Right forelimb (tissue), 1 donor: ENCODE measurements around the gene SLC27A6.
"Not testable (repeated sequence)": the region's sequence is repeated elsewhere in the genome, so short reads cannot be mapped to it uniquely, and the experiment has no call there.

Experiments
- DNase-seq: peaks from one replicate; pipeline ENCODE4 v3.0.0-alpha.2; 2018

The SLC27A6 gene

DNA sequence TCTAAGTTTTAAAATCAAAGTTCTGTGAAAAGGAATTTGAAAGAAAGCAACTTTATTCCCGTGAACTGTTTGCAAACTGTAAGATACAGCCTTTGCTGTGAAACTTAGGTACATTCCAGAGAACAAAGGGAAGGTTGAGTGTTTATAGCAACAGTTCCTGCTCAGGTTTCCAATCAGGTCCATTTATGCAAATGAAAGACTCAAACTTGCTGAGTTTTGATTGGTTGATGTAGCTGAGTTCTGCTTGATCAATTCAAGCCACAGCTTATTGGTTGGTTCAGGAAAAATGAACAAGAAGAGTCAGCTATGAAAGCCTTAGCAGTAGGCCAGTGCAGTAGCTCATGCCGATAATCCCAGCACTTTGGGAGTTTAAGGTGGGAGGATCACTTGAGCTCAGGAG lies 37.9 kb downstream of the SLC27A6 start:
- DNase-seq = no peak

DNA sequence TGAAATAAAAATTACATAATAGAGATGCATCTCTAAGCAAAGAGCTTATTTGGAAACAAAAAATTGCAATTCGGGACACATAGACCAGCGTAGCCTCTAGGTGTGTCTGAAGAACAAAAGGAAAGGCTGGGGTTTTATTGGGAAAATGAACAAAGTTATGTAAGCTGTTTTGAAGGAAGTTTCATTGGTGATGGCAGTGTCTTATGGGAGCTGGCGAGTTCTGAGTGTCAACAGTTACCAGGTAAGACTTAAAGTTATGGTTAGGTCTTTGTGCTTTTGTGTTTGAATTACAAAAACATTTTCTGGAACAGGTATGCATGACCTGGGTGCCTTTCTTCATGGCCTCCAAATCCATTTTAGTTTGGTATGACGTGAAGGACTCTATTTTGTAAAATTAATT lies 48.9 kb downstream of the SLC27A6 start:
- DNase-seq = no peak

DNA sequence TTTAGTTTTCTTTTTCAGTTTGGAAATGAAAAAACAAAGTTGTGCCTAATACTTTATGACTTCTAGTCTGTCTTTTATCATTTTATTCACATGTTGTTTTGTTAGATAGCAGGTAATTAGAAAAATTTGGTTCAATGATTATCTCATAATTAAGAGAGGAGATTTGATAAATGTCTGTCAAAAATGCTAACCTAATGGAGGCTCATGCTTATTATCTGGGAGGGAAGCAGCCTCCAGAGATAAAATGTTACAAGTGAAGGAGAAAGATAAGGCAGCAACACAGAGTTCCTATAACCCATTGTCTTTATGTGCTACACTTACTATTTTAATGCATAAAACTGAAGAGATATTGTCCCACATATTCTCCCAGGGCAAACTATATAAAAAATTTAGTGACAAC lies 53.5 kb downstream of the SLC27A6 start:
- no peak for DNase-seq

DNA sequence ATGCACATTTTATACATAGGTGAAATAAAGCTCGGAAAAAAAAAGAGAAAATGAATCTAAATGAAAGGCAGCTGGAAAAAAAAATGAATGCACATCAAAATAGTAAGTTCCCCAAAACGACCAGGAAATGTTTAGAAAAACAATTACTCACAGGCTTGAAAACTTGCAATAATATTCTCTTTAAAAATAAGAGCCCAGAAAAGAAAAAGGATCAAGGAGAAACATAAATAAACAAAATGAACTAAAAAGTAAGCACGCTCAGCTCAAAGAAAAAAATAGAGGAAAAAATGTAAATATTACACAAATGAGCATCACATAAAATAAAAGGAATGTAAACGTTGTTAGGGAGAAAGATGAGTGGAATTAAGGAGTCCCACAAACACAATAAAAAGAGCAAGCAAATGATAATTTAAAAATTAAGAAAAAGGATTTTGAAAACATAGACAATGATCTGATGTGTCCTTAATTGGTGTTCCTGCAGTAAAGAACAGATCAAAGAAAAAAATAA lies 54.2 kb downstream of the SLC27A6 start:
- DNase-seq = no peak

DNA sequence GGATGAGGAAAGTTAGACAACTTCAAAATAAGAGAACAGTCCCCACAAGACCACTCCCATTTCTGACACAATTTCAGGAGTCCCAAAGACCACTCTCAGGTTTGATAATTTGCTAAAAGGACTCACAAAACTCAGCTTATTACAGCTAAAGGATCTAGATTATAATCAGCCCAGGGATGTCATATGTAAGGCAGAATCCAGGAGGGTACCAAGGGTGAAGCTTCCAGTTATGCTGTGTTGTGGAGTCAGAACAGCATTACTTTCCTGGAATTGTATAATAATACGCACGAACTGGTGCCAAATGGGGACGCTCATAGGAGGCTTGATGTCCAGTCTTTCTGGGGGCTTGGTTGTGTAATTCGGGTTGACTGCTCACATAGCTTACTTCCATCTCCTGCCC lies 55.4 kb downstream of the SLC27A6 start:
- no peak for DNase-seq

DNA sequence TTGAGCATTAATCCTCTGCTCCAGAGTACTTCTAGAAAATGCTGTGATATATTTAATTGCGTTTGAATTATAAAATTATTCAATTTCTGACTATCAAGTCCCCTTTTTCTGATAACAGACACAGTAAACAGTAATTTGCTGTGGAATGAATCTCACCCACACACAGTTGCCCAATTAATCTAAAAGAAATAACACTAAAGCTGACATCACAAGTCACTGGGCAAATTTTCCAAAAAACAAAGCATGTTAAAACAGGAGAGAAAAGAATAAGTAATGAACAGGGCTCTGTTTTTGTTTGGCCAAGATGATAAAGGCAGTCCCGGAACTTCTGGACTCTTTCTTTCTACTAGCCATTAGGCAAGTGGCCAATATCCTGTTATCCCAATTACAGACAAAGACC lies 56.5 kb downstream of the SLC27A6 start:
- no peak for DNase-seq

DNA sequence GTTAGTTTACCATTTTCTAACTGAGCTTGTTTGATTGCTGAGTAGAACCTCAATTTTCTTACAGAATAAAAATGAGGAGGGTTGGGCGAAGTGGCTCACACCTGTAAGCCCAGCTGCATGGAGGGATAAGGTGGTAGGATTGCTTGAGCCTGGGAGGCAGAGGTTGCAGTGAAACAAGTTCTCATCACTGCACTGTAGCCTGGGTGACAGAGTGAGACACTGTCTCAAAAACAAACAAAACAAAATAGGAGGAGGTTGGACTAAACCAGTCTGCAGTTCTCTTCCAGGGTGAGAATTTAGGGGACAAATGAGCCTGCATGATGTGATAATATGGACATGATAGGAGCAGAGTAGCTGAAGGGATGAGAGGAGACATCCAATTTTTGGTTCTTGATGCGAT lies 57.3 kb downstream of the SLC27A6 start:
- DNase-seq = no peak

DNA sequence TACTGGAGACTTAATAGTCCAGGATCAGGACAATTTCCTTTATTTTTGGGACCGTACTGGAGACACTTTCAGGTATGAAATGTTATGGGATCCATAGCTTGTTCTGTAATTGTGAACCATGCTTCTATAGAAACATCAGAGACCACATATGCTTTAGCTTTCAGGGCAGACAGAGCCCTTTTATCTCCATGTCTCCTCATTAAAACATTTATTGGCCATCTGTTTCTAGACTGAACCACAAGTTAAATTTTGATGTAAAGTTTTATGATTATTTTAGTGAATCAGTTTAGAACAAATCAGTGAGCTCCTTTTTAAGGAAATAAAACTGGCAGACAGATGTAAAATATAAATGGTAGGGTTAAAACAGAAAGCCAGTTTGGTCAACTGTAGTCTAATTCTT lies 62.0 kb downstream of the SLC27A6 start:
- no peak for DNase-seq

DNA sequence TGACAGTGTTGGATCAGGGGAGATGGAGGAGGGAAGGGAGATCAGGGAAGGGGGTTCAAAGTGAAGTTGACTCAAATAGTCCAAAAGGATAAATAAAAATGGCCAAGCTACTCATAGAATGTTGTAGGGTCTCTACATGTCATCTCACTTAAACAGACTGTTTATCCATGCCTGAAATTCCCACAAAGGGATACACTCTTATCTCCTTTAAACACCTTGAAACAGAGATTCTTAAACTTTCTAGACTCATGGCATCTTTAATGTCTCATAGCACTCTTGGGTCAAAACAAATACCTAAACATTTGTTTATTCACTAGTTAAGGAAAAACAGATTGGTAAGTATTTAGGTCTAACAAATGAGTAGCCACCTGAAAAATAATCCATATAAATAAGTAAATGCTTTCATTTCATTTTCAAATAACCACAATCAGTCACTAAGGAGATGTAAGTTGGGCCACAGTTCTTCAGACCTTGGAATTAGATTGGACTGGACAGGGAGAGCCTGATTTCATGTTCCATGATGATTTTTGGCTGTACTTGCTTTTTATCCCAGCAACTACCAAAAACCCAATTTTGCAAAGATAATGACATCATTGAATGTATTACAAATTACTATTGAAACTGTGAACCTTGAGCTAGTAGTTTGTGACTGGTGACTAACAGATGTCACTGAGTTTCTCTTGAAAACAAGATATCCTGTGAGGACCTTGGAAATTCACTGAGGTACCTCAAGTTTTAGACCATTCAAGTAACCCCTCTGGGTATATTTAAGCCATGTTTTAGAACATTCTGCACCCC lies 66.8 kb downstream of the SLC27A6 start:
- DNase-seq = no peak

DNA sequence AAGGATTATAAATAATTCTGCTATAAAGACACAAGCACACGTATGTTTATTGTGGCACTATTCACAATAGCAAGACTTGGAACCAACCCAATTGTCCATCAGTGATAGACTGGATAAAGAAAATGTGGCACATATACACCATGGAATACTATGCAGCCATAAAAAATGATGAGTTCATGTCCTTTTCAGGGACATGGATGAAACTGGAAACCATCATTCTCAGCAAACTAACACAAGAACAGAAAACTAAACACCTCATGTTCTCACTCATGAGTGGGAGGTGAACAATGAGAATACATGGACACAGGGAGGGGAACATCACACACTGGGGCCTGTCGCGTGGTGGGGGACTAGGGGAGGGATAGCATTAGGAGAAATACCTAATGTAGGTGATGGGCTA lies 71.0 kb downstream of the SLC27A6 start:
- not testable (repeated sequence) for DNase-seq

DNA sequence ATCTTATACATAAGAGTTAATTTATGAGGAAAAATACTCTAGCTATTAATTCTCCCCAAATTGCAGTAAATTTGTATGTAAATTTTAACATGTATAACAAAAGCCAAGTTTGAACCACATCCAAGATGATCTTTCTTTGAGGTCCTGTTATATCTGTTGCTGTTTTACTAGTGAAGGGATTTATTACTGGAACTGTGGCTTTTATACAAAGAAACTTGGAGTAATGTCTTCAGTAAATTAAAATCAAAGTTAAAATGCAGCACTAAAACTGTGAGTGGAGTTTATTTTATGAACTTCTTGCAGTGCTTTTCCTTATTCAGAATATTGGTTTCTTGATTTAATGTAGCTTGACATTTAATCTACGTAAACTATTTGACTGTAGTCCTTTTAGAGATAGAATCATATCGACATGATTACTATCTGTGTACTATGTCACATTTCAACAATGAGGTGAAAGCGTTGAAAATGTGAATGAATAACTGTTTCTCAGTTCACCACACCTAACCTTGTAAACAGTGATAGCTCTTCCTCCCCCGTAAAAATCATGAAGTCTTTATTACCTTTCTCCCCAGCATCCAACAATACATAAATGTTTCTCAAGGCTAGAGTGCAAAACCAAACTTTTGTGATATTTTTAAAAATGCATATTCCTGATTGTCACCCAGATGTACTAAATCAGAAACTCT lies 76.1 kb downstream of the SLC27A6 start:
- no peak for DNase-seq

DNA sequence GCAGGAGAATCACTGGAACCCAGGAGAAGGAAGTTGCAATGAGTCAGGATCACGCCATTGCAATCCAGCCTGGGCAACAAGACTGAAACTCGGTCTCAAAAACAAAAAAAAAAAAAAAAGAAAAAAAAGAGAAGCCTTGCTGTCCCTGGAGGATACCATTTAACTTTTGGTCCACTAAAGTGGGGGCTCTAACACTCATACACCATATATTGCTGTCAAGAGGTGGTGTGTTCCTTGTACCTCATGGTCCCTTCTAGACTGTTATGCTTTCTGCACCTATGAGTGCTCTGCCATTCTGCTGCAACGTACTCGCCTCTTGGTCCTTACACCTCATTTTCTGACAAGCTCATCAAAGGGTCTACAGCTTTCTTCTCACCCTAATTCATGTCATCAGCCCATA lies 77.0 kb downstream of the SLC27A6 start:
- DNase-seq = no peak

DNA sequence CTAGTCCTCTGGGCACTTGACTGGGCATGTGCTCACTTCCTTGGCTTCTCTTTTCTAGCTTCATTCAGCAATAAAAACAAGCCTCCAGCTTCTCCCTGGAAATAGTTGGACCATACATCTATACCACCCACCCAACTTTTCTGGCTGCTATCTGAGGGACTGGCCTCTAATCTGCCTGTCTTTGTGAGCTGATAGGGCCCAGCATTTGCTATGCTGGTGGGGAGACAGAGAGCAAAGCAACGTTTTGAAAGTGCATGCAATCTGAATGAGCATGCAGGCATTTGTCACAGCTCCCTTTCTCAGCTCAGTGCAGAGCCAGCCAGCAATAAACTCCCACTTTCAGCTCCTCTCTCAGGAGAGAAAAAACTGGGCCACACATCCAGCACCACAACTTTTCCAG lies 78.6 kb downstream of the SLC27A6 start:
- DNase-seq = no peak

DNA sequence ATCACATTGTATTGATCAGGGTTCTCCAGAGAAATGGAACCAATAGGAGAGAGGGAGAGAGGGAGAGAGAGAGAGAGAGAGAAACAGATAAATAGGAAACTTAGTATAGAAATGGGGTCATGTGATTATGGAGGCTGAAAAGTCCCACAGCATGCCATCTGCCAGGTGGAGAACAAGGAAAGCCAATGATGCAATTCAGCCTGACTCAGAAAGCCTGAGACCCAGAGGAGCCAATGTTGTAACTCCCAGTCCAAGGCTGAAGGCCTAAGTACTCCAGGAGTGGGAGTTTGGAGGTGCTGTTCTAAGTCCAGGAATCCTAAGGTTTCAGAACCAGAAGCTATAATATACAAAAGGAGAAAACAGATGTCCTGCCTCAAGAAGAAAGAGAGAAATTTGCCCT lies 80.9 kb downstream of the SLC27A6 start:
- DNase-seq = no peak

DNA sequence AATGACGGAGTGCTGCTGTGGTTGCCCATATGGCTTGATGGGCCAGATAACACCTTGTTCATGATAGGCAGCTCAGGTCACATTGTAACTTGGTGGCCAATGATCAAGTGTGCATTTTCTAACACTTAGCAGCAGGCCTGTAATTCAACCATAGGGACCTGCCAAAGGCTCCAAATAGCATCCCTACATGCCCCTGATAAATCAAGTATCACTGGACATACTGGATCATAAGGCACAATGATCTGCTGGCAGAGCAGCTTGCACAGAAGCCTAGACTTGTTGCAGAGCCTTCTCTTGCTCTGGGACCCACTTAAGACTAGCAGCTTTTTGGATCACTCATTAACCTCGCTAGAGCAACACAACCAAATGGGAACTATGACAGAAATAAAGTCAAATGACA lies 83.2 kb downstream of the SLC27A6 start:
- no peak for DNase-seq

DNA sequence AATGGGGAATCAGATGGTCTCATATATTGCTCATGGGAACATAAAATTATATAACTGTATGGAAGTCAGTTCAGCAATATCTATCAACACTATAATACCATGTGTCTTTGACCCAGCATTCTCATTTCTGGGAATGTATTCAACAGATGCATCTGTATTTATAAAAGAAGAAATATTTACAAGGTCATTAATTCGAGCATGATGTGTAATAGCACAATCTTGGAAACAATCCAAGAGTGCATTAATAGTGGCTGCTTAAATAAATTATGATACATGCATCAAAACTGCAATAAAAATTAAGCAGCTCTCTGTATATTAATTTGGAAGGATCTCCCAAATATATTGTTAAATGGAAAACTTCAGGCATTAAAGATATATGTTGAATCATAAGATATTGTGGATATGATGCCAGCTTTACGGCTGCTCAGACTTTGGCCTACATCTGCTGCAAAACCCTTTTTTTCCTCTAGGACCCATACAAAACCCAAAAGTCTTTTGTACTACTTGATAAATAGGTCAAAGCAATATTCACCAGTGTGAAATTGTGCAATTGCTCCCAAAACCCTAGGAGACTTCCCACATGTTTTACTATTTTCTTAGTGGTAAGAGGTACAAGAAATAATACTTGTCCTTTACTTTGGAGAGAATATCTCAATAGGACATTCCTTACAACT lies 84.0 kb downstream of the SLC27A6 start:
- DNase-seq = no peak

DNA sequence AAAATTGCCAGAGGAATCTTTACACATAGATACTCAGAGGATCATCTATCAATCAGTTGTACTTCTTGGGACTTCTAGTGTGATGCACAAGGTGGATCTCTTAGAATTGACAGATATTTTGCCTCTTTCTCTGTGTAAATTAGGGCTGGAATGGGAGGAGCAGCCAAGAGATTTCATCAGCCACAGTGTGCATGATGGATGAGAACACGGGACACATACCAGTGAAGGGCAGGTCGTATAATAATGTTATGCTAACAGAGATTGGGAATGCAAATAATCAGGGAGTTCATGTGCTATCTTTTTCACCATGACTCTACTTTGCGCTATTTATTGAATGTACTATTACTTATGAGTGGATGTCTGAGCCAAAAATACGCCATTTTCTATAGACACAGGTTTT lies 86.0 kb downstream of the SLC27A6 start:
- no peak for DNase-seq

DNA sequence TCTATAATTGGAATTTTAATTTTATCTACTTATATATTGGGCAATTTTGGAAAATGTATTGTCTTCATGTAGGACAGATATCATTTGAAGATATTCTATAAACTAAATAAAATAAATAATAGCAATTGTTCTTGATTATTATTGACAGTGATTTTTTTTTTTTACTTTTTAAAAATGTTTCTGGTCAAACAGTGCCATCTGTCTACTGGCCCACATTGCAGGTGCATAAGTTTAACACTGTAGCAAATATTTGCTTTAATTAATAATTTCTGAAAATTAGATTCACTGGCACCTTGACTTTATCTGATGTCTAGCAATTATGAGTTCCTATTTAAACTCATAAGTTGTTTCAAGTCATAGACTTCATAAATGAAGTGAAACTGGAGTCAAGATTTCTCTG lies 88.2 kb downstream of the SLC27A6 start:
- no peak for DNase-seq

DNA sequence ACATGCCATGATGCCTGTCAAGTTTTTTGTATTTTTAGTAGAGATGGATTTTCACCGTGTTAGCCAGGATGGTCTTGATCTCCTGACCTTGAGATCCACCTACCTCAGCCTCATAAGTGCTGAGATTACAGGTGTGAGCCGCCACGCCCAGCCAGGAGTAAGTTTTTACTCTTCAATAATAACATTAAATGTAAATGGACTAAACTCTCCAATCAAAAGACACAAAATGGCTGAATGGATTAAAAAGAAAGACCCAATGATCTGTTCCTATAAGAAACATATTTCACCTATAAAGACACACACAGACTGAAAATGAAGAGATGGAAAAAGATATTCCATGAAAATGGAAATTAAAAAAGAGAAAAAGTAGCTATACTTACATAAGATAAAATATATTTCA lies 92.0 kb downstream of the SLC27A6 start:
- no peak for DNase-seq

DNA sequence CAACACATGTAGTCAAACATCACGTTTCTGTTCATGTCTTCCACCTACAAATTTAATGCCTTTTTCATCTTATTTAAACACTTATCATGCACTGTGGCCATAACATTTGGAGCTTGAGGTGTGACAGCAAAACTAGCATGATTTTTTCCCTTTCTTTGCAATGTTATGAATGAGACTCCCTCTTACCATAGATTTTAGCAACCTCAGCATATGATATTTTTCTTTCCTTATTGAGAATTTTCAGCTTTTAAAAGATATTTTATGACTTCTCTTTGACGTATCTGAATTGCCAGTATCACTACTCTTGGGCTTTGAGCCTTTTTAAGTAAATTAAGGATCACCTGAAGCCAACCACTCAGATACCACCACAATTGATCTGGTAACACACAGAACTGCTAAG lies 96.6 kb downstream of the SLC27A6 start:
- DNase-seq = no peak

DNA sequence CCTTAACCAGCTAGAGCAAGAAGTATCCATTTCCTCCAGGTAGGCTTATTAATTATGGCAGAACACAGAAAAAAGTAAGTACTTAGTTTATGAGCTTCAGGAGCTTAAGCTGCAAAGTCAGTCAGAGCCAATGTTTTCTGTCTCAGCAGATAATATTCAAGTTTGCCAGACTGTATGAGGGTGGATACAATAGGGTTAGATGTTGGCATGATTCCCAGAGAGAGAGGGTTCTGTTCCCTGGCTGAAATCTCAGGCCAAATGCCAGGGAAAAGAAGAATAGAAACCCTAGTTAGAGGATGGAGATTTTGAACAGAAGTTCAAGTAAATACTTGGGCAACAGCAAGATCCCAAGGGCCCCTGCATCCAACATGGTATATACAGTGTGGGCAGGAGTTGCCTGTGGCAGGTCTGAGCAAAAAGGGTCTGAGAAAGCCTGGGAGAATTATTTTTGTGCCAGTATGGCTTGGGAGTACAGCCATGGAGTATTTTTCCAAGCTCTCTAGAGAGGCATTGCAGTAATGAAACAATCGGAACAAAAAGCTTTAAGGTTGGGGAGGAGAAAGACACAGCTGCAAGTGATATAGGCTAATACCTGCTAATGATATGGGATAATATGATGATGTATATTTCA lies 98.3 kb downstream of the SLC27A6 start:
- no peak for DNase-seq

DNA sequence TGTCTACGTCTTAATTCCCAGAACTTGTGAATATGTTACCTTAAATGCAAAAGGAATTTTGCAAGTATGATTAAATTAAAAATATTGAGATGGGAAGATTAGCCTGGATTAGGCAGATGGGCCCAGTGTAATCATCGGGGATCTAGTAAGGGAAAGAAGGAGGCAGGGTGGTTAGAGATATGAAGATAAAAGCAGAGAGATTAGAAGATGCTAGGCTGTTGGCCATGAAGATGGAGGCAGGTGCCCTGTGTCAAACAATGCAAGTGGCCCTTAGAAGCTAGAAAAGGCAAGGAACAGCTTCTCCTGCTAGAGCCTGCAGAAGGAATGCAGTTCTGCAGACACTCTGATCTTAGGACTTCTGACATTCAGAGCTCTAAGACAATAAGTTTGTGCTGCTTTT lies 100.4 kb downstream of the SLC27A6 start:
- no peak for DNase-seq

DNA sequence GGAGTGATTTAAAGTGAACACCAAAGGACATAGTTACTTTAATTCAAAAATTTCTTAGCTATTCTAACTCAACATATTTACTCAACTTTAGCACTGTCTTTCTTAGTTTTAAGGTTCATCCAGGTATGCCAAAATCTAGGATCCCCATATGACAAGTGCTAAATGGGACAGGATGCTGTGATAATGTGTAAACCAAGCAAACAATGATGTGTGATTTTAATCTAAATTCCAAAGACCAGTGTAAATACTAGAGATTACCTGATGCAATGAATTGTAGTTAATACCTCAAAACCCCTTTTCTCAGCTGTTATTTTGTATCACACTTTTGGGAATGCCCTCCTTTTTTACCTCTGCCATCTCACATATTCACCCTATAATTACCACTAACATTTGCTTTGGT lies 102.5 kb downstream of the SLC27A6 start:
- no peak for DNase-seq

DNA sequence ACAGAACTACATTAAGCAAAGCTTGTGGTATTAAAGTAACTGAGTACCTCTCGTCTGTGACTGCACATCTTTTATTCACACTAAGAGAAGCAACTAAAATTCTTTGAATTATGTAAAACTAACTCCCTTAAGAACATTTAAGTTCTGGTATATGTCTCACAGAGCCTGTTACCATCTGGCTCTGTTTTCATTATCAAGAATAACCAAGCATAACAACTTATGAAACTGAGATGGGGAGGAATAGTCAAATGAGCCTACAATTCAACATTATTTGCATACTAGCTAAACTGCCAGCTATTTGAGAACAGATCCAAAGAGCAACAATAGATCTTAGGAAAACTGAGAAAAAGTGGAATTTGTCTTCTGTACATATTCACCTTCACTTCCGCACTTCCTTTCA lies 104.0 kb downstream of the SLC27A6 start:
- no peak for DNase-seq
